Mesenchymal stem cell (in vitro differentiated cells and primary cell): ENCODE results near the gene SH3RF1.

ENCODE experiments used
- DNase-seq: peaks from one replicate; pipeline ENCODE4 v3.0.0-alpha.2; 2013
- H2AFZ ChIP-seq: one replicate; pipeline ENCODE4 v1.6.1; 2013; ENCODE audit warnings: low read depth, mild to moderate bottlenecking, control low read depth, inconsistent platforms, low read length, moderate library complexity
- H2AK5ac ChIP-seq: 2 replicates; pipeline ENCODE4 v1.6.1; 2013; ENCODE audit warnings: low read length, moderate library complexity, mild to moderate bottlenecking, inconsistent platforms; ENCODE audit not compliant: severe bottlenecking
- H2BK120ac ChIP-seq: one replicate; pipeline ENCODE4 v1.6.1; 2013; ENCODE audit warnings: low read depth, mild to moderate bottlenecking, inconsistent platforms, low read length, moderate library complexity
- H2BK12ac ChIP-seq, 2 experiments: one replicate each; pipeline ENCODE4 v1.6.1; 2013; ENCODE audit warnings: inconsistent platforms in 2 of 2, low read length in 2 of 2, mild to moderate bottlenecking in 2 of 2, moderate library complexity in 2 of 2, control low read depth in 1 of 2
- H2BK15ac ChIP-seq: one replicate; pipeline ENCODE4 v1.6.1; 2013; ENCODE audit warnings: mild to moderate bottlenecking, low read depth, inconsistent platforms; ENCODE audit not compliant: poor library complexity, severe bottlenecking
- H2BK5ac ChIP-seq: 2 replicates; pipeline ENCODE4 v1.6.1; 2013; ENCODE audit warnings: low read depth, mild to moderate bottlenecking, low read length, control low read depth, inconsistent platforms; ENCODE audit not compliant: poor library complexity, severe bottlenecking
- H3K14ac ChIP-seq, 2 experiments: one replicate each; pipeline ENCODE4 v1.6.1; 2013; ENCODE audit warnings: inconsistent platforms in 2 of 2, low read length in 2 of 2, control low read depth in 1 of 2, mild to moderate bottlenecking in 1 of 2, moderate library complexity in 1 of 2
- H3K18ac ChIP-seq, 2 experiments: one replicate each; pipeline ENCODE4 v1.6.1; 2013; ENCODE audit warnings: inconsistent platforms in 2 of 2, low read length in 2 of 2, control low read depth in 1 of 2, low read depth in 1 of 2, mild to moderate bottlenecking in 1 of 2
- H3K23ac ChIP-seq, 2 experiments: one replicate each; pipeline ENCODE4 v1.6.1; 2013; ENCODE audit warnings: inconsistent platforms in 2 of 2, low read length in 2 of 2, mild to moderate bottlenecking in 2 of 2, moderate library complexity in 2 of 2, control low read depth in 1 of 2
- H3K27ac ChIP-seq: 2 replicates; pipeline ENCODE4 v1.5.1; 2013; ENCODE audit warnings: mild to moderate bottlenecking, moderate library complexity, low read length, control low read depth, inconsistent platforms; ENCODE audit not compliant: poor library complexity, severe bottlenecking
- H3K27me3 ChIP-seq, 2 experiments: 2 replicates each; pipeline versions ENCODE4 v1.6.1 to v1.7.0; 2013; ENCODE audit warnings: low read length in 2 of 2, mild to moderate bottlenecking in 2 of 2, moderate library complexity in 2 of 2, control low read depth in 1 of 2, inconsistent platforms in 1 of 2; ENCODE audit not compliant: control insufficient read depth in 1 of 2, insufficient read depth in 1 of 2
- H3K36me3 ChIP-seq, 2 experiments: 2 replicates each; pipeline versions ENCODE4 v1.6.1 to v1.7.0; 2013; ENCODE audit warnings: low read length in 2 of 2, control low read depth in 1 of 2, inconsistent platforms in 1 of 2, low read depth in 1 of 2, mild to moderate bottlenecking in 1 of 2; ENCODE audit not compliant: insufficient read depth in 2 of 2, control insufficient read depth in 1 of 2
- H3K4ac ChIP-seq, 2 experiments: one replicate each; pipeline ENCODE4 v1.6.1; 2013; ENCODE audit warnings: inconsistent platforms in 2 of 2, low read length in 2 of 2, mild to moderate bottlenecking in 2 of 2, moderate library complexity in 2 of 2, control low read depth in 1 of 2, low read depth in 1 of 2
- H3K4me1 ChIP-seq: 2 replicates; pipeline ENCODE4 v1.6.1; 2013; ENCODE audit warnings: low read depth, low read length, control low read depth; ENCODE audit not compliant: control insufficient read depth, insufficient read depth
- H3K4me2 ChIP-seq: 2 replicates; pipeline ENCODE4 v1.6.1; 2013; ENCODE audit warnings: low read length, mild to moderate bottlenecking, inconsistent platforms; ENCODE audit not compliant: poor library complexity, severe bottlenecking
- H3K4me3 ChIP-seq, 2 experiments: 2 replicates each; pipeline versions ENCODE4 v1.5.1 to v1.7.0; 2013; ENCODE audit warnings: low read length in 2 of 2, mild to moderate bottlenecking in 2 of 2, control low read depth in 1 of 2, low read depth in 1 of 2; ENCODE audit not compliant: insufficient read depth in 1 of 2
- H3K79me1 ChIP-seq: replicated peaks from 2 replicates; pipeline ENCODE4 v1.6.1; 2013; ENCODE audit warnings: mild to moderate bottlenecking, control low read depth, low read length, inconsistent platforms; ENCODE audit not compliant: poor library complexity, severe bottlenecking
- H3K9ac ChIP-seq: 2 replicates; pipeline ENCODE4 v1.7.0; 2013; ENCODE audit warnings: mild to moderate bottlenecking, low read length, moderate library complexity
- H3K9me3 ChIP-seq: 2 replicates; pipeline ENCODE4 v1.7.0; 2013; ENCODE audit warnings: mild to moderate bottlenecking, low read length; ENCODE audit not compliant: control insufficient read depth
- H4K8ac ChIP-seq: one replicate; pipeline ENCODE4 v1.6.1; 2013; ENCODE audit warnings: inconsistent platforms, mild to moderate bottlenecking, low read length, moderate library complexity
- H4K91ac ChIP-seq: one replicate; pipeline ENCODE4 v1.6.1; 2013; ENCODE audit warnings: mild to moderate bottlenecking, low read length, inconsistent platforms
- WGBS: methylation state at CpG from one replicate; pipeline ENCODE4 v1.1.7; 2013; ENCODE audit warnings: mixed read lengths; 5-methylcytosine and 5-hydroxymethylcytosine counted together

The SH3RF1 gene

DNA sequence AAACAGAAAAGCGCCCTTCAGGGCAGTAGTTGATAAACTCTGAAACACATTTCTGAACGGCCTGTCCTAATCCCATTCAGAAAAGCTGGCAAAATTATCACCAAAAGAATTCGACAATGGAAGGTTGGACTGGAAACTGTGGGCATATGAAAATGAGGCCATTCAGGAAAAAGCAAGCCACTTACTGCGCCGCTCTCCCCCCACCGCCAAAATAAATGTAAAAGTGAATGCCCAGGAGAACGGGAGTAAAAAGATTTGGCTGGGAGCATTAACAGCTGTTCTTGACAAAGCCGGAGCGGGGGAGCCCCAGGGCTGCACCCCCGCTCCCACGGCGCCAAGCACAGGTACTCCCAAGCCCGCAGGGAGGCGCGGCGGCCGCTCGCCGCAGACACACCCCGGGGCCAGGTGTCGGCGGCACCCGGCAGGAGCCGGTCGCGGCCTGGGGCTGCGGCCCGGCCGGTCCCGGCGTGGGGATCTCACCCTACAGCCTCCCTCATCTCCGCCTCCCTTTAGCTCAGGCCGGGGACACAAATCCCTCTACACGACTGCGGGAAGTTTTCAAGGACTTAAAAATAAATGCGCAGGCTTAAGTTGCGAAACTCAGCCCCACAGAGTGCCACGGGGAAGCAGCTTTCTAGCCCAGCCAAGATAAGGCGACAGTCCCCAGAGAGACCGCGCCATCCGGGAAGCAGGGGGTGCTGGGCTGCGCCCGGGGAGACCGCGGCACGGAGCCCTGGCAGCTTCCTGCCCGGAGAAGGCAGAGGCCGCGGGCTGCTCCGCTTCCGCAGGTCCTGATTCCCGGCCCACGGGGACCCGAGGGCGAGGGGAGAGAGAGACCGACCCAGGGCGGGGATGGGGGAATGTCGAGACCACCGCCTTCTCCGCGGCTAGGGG, 593 bp downstream of the SH3RF1 start:
- Histone ChIP-seq H2BK12ac (peak overlapping the region; percentile 11 to 90), H4K8ac (peak overlapping the region; percentile 87), H3K4me1 (peaks cover 9% of the 10 kb centered on the region), H3K4me3 (peak overlapping the region; percentile 95), H2BK120ac (peak overlapping the region; percentile 90), H3K18ac (peak overlapping the region; percentile 89 to 97), H3K9ac (peak overlapping the region; percentile 94), H3K14ac (peak overlapping the region; percentile 25 to 84), H4K91ac (peak overlapping the region; percentile 93), H2AK5ac (no peak overlapping the region), H3K36me3 (peaks cover 3 to 14% of the 10 kb centered on the region in 2 experiments), H3K27ac (peak overlapping the region; percentile 37), H3K79me1 (no peaks in the 10 kb centered on the region), H3K27me3 (no peaks in the 10 kb centered on the region), H3K4me2 (peak overlapping the region; percentile 83), H2AFZ (peak overlapping the region; percentile 86), H3K9me3 (no peaks in the 10 kb centered on the region), H2BK5ac (no peak overlapping the region), H3K4ac (peak overlapping the region; percentile 62 to 83), H2BK15ac (peak overlapping the region; percentile 94), H3K23ac (peak overlapping the region; percentile 93 to 96)
- WGBS = 2% methylated on average over 56 of the region's 62 CpGs
- DNase-seq = peak; percentile 61

DNA sequence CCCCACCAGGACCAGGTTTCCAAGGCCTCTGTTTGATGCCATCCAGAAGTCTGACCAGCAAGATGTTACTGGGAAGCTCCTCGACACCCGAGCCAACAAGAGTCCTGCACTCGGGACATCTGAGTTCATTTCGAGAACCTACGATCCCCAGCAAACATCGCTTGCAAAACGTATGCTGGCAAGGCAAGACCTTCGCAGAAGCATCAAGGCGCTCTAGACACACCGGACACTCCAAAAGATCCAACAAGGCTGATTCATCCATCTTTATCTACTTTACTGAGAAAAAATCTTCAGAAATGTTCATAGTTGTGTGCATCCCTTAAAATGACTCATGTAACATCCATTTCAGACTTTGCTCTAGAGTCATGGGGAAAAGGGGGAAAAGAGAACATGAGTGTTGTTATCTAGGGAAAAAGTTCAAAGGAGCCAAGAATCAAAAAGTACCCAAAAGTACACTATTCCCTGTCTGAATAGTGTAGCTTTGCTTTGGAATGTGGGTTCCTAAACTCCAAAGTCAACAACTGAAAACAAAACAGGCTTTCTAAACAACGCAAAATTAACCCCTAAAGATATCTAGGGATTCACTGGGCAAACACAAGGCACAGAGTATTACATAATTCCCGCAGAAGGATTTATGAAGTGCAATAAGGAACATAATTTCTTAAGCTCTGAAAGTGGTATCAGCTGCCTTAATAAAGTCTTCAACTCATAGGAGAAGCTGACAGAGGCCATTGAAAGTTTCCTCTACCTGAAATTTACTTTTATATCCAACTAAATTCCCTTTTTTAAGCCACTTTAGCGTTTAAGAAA, 1.6 kb downstream of the SH3RF1 start:
- no peak overlapping the region for H3K14ac ChIP-seq

DNA sequence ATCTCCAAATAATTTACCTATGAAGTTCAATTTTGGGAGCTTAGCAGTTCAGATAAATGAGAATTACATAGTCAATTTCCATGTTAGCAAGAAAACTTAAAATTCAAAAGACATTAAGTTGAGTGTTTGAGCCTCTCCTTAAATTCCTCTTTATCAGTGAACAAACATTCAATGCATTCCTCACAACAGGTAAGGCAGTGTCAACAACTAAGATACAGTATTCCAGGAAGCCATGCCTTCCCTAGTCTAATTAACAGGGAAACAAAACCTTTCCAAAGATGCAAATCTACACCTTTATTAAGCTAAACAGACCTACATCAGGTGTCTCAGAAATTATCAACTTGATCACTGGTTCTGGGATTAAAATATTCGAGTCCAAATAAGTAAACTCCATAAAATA, 3.7 kb downstream of the SH3RF1 start:
- H3K9ac ChIP-seq = peak overlapping the region; percentile 58

More for the DNA sequence above, 1.6 kb downstream of the SH3RF1 start:
- Histone ChIP-seq H3K9me3 (no peaks in the 10 kb centered on the region), H3K9ac (peak overlapping the region; percentile 94), H3K18ac (peak overlapping the region; percentile 45 to 57), H3K27me3 (no peaks in the 10 kb centered on the region), H3K23ac (peak overlapping the region in 1 of 2 experiments; percentile 35), H2BK5ac (no peak overlapping the region), H3K27ac (peak overlapping the region; percentile 51), H3K4me1 (peaks cover 9% of the 10 kb centered on the region), H2BK15ac (peak overlapping the region; percentile 12), H4K8ac (peak overlapping the region; percentile 67), H2BK12ac (peak overlapping the region in 1 of 2 experiments; percentile 77), H2AK5ac (peak overlapping the region; percentile 13), H4K91ac (no peak overlapping the region), H3K4me2 (peak overlapping the region; percentile 83), H2BK120ac (no peak overlapping the region), H3K4ac (no peak overlapping the region), H3K4me3 (peak overlapping the region; percentile 46 to 95), H3K36me3 (peaks cover 3 to 24% of the 10 kb centered on the region in 2 experiments), H2AFZ (no peak overlapping the region), H3K79me1 (peaks cover 3% of the 10 kb centered on the region)
- DNase-seq = peak; percentile 81
- WGBS = 15% methylated on average over 11 of the region's 13 CpGs

More for the DNA sequence above, 3.7 kb downstream of the SH3RF1 start:
- no peaks in the 10 kb centered on the region for H3K27me3 ChIP-seq
- H3K4me3 ChIP-seq = peak overlapping the region in 1 of 2 experiments; percentile 95
- no peak for DNase-seq
- H2BK120ac ChIP-seq = no peak overlapping the region
- no peak overlapping the region for H2BK12ac ChIP-seq
- H2BK5ac ChIP-seq = no peak overlapping the region
- H3K4ac ChIP-seq = no peak overlapping the region
- no peak overlapping the region for H3K4me2 ChIP-seq
- H3K18ac ChIP-seq = no peak overlapping the region
- H4K8ac ChIP-seq = no peak overlapping the region
- H3K9me3 ChIP-seq = no peaks in the 10 kb centered on the region
- peaks cover 9% of the 10 kb centered on the region for H3K4me1 ChIP-seq
- no peak overlapping the region for H2AK5ac ChIP-seq
- 11% methylated on average over 1 of the region's 1 CpG for WGBS
- H3K23ac ChIP-seq = no peak overlapping the region
- H4K91ac ChIP-seq = no peak overlapping the region
- no peak overlapping the region for H2BK15ac ChIP-seq
- H3K36me3 ChIP-seq = peaks cover 7 to 40% of the 10 kb centered on the region in 2 experiments
- peaks cover 6% of the 10 kb centered on the region for H3K79me1 ChIP-seq
- H3K14ac ChIP-seq = no peak overlapping the region
- no peak overlapping the region for H2AFZ ChIP-seq
- H3K27ac ChIP-seq = no peak overlapping the region
